GOT3 (cell line): Measurements from ENCODE around the gene CPNE5.
"Not testable (repeated sequence)": the region's sequence is repeated elsewhere in the genome, so short reads cannot be mapped to it uniquely, and the experiment has no call there.

ENCODE experiments used
- DNase-seq: peaks from one replicate; lab custom pipeline; 2025; ENCODE audit warnings: mixed read lengths; lab: John Stamatoyannopoulos, UW

Gene CPNE5

DNA sequence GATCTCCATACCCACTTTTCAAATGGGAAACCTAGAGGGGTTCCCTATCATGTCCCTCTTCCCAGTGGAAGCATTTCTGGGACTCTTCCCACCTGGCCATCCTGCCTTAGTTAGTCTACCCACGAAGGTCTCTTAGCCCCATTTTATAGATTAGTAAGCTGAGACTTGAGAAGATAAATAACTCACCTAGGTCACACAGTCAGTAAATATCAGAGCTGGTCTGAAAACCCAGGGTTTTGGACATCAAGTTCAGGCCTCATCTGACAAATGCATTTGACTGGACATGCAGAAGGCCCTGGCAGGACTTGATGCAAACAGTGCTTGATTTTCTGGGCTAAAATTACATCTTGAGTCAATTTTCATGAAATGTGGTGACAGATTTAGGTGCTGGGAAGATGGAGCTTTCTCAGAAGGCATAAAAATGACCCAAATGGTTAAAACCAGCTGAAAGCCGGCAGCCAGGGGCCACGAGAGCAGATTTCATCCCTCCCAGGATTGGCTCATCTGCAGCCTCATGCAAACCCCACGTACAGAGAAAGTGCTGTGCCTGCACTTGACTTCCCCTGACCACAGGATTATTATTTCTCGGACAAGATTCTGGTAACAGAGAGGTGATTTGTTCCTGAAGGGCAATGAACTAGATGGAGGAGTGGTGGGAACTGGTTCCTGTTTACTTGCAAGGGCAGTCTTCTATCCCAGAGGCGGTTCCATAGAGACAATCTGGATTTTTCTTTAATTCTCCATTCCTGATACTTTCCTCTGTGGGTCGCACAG, 23.1 kb downstream of the CPNE5 start:
- DNase-seq = no peak

GRCh38 chr6:36814249-36814648, 25.0 kb downstream of the CPNE5 start:
- no peak for DNase-seq

DNA sequence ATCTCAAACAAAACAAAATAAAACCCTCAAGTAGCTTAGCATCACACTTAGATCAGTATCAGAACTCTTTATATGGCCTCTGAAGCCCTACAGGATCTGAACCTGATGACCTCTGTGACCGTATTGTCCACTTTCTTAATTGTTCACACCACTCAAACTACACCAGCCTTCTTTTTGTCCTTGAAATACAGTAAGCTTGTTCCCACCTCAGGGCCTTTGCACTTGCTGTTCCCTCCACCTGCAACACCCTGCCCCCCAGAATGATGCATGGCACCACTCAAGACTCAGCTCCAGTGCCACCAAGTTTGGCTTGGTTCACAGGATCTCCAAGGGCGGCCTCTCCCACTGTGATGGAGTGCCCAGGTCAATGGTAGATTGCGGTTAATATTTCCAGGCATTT, 25.7 kb downstream of the CPNE5 start:
- no peak for DNase-seq

DNA sequence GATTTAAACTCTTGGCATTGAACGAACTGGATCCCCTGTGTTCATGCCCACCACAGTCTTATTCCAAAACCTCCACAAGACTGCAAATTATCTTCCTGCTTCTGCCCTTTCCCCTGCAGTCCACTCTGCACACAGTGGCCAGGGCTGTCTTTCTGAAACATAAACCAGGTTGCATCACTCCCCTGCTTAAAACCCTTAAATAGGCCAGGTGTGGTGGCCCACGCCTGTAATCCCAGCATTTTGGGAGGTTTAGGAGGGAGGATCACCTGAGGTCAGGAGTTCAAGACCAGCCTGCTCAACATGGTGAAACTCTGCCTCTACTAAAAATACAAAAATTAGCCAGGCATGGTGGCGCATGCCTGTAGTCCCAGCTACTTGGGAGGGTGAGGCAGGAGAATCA, 26.2 kb downstream of the CPNE5 start:
- not testable (repeated sequence) for DNase-seq

DNA sequence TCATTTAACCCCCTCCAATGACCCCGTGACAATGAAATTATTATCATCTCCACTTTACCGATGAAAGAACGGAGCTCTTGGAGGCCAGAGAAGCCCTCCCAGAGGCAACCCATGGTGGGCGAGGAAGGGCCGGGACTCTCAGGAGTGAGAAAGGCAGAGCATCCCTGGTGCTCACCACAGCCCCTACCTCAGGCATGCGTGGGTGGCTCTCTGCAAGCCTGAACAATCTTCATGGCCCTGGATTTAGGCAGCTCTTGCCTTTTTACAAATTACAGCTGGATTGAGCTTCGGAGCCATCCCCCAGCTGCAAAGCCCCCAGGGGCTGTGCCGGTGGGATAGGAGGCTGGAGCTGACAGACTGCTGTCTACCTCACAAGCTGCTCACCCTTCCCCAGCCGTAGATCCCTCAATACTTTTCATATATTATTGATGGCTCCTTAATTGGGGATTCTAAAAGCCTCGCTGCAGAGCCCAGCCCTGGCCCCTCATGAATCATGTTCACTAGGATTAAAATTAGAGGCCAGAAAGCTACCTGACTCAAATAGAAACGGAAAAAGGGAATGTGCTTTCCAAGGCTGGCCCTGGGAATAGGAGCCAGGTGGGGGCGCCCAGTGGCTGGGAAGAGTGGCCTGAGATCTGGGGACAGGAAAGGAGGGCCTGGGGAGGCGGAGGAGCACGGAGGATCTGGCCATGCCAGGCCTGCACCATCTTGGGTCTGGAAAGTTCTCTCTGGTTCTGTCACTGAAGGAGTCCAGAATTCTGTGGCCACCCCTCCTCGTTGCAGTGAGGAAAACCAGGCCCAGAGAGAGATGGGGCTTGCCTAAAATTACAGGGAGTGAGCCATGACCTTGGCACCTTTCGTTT, 29.1 kb downstream of the CPNE5 start:
- no peak for DNase-seq

DNA sequence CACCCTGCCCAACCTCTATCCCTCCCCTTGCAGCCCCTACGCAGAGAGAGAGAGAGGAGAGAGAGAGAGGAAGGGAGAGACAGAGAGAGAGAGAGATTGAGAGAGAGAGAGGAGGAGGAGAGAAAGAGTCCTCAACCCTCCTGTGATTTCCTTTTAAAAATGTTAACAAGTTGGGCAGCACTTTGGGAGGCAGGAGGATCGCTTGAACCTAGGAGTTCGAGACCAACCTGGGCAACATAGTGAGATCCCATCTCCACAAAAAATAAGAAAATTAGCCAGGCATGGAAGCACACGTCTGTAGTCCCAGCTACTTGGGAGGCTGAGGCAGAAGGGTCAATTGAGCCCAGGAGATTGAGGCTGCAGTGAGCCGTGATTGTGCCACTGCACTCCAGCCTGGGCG, 30.1 kb downstream of the CPNE5 start:
- DNase-seq = no peak

DNA sequence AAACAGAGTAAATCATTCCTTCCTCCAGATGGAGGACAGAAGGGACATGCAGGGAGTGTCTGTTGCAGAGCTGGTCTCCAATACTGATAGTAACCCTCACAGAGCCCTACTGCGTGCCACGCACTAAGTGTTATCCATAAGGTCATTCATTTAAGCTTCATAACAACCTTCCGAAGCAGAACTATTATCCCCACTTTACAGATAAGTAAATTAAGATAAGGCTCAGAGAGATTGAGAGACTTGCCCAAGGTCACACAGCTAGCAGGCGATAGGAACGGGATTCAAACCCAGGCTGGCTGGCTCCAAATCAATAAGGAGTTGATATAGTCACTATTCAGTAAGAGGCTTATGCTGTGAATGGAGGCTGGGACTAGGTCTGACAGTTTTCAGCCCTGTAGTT, 30.6 kb downstream of the CPNE5 start:
- no peak for DNase-seq

- no peak for DNase-seq
Measured at GRCh38 chr6:36807750-36808149, 31.5 kb downstream of the CPNE5 start.

DNA sequence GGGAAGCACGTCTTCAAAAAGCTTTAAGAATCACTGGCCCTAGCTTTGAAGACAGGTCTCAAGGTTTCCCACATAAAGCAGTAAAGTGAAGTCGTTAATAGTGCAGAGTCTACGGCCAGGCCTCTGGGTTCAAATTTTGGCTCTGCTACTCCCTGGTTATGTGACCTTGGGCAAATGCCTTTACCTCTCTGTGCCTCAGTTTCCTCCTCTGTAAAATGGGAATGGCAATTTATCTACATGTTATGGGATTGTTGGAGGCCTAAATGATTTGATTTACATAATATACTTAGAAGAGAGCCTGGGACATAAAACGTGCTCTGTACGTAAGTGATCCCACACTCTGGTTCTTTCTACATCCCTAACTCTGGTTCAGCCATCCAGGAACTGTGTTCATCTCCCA, 32.1 kb downstream of the CPNE5 start:
- no peak for DNase-seq

- DNase-seq = no peak
Measured at GRCh38 chr6:36805917-36806316, 33.3 kb downstream of the CPNE5 start.

DNA sequence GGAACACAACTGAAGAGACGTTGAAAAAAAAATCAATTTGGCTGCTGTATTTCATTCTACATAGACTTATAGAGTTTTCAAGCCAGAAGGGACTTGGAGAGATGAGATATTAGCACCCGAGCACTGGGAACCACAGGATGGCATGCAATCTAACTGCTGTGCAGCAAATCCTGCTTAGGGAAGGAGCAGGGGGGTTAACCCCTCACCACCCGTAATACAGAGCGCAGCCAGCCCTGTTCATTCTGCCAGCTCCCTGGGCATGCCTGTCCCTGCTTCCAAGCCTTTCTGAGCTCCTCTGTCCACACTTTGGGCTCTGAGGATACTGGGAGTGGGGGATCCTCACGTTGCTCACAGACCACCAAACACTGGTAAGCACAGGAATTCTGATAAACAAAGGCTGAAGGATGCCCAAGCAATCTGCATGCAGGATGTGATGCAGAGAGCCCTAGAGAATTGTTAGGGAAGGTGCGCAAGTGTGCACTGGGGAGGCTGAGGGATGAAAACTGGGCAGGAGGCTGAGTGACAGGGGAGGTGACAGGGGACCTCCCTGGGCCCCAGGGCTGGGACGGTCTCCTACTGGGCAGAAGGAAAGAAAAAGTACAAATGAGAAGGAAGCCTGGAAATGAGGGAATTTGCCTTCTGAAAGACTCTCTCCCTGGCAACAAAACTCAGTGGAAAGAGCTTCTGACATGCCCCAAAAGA, 34.0 kb downstream of the CPNE5 start:
- DNase-seq = no peak

DNA sequence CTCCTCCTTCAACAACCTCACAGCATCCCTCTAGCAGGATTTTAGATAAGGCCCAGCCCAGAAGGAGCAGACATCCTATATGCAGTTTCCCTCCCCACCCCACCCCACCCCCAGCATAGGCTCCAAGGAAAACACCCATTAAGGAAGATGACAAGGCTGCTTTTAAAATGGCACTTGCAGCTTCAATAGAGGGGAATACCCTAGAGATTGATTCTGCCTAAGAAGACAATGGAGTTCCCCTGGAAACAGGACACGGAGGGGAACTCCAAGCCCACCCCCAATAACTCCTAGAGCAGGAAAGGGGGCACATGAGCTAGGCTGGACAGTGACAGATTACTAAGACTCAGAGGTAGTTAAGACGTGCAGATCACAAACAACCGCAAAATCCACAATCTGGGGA, 34.7 kb downstream of the CPNE5 start:
- DNase-seq = no peak

DNA sequence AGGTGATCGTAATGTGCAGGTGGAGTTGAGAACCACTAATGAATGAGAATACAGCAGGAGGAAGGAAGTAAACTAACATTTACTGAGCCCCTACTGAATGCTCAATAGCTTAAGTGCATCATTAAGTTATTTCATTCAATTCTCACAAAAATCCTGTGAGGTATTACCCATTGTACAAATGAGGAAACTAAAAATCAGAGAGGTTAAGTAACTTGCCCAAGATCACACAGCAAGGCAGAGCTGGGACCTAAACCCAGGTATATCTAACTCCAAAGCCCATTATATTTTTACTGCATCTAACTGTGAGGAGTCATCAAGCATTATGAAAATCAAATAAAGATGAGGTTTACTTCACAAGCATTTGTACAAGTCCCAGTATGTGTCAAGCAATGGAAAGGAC, 35.3 kb downstream of the CPNE5 start:
- no peak for DNase-seq

DNA sequence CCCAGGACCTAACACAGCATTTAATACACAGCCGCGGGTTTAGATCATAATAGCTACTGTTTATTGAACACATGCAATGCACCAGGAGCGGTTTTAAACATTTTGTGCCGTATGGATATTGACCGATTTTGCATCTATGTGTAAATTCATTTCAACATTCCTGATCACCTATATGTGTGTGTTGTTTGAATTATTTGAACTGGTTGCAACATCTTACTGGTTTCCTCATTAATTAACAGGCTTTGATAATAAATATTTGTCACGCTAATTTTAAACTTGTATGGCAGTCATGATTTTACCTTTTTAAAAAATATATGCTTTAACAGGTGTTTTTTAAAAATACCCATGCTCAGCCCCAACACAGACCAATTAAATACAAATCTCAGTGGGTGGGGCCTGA, 35.8 kb downstream of the CPNE5 start:
- DNase-seq = no peak

GRCh38 chr6:36800223-36801076, 38.8 kb downstream of the CPNE5 start:
- no peak for DNase-seq

DNA sequence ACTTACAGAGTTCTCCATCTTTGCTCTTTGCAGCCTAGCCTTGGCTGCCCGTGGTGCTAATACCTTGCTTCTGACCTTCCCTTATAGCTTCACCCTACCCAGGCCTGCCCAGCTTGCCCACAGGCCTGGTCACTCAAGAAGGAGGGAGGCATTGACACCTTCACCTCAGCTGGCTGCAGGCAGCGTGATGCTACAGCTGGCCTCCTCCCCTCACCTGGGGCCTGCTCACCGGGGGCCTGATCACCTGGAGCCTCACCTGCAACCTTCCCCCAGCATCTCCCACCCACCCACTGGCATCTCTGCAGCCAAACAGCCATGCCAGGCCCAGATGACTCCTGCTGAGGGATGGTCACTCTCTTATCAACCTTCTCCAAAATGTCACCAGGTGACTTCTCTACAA, 40.4 kb downstream of the CPNE5 start:
- no peak for DNase-seq

DNA sequence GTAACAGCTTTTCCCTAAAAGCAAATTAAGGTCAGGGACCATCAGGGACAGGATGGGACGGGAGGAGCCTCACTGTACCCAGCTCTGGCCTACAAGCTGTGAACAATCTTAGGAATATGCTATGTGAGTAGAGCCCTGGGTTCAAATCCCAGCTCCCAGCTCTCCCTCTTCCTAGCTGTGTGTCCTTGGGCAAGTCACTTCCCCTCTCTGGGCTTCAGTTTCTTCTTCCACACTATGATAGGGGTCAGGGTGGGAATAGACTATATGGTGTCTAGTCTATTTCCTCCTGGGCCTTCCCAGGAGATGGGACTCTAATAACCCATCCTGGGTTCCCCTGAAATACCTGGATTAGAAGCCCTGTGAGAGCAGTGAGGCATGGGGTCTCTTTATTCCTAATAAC, 41.6 kb downstream of the CPNE5 start:
- no peak for DNase-seq

- DNase-seq = no peak
Measured at GRCh38 chr6:36797055-36797454, 42.2 kb downstream of the CPNE5 start.

DNA sequence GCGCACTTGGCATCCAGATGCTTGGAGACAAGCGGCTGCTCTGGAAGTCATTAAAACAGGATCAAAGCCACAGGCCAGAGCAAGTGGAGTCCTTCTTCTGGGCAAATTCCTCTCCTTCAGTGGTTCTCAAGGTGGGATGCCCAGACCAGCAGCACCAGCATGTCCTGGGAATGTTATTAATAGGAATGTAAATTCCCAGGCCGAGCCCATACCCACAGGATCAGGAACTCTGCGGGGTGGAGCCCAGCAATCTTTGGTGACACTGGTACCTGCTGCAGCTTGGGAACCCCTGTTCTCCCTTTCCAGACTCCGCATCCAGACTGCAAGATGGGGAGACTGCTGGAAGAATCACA, 44.6 kb downstream of the CPNE5 start:
- DNase-seq = no peak

DNA sequence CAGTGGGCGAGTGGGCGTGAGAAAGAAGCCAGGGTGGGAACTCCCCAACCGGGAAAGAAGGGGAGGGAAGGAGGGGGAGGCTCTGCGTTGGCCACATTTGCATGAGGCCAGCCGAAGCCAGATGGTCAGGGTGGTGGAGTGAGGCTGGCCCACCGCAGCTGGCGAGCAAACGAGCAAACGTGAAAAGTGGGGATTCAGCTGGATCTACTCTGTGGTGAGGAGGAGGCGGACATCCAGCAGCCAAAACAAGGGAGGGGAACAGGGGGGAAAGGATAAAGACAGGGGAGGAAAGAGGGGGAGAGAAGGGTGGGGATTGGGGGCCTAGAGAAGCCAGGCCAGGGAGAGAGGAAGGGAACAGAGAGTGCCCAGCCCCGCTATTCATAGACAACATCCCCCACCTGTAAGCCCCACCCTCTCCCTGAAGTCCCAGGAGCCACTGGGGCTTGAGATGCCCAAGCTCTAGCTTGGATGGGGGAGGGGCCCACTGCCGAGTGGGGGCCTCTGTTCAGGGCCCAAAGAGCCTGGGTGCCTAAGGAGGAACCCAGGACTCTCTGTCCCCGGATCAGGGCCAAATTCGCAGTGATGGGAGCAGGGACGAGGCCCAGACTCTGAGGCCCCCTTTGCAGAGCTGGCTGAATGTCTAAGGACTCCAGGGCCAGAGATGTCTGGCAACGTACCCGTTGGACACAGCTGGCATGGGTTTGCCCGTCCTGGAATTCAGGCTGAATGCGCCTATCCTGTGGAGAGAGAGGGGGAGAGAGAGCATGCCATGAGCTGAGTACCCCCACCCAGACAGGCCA, 45.1 kb downstream of the CPNE5 start:
- no peak for DNase-seq

DNA sequence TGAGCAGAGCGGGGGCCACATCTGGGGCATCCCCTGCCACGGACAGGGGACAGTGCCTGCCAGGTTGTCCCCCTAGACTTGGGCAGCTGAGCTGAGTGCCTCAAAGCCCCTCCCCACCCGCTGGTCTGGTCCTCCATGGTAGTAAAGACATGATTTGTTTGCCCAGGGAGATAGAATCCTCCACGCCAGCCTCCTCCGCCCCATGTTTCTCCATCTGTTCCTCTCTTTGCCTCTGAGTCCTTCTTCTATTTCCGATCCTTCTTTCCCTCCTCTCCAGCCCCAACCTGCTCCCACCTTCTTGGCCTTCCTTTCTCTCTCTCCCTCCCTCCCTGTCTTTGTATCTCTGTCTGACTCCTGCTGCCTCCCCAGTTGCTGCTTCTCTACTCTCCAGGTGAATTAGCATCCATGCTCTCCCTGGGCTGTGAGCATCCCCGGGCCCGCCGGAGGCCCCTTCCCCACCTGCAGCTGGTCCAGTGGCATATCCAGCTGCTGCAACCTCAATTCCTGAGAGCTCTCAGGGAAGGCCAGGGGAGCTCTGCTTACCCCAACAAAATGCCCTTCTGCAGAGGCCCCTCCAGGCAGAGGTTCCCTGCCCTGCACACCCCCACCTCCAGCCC, 45.8 kb downstream of the CPNE5 start:
- DNase-seq = no peak
